ENCODE results near the gene WDR6.
A peak's percentile ranks its signal among the peaks of the same experiment; 100 is the strongest.

Gene WDR6

GRCh38 chr3:49025005-49025792 lies 18.0 kb downstream of the WDR6 start:
- peaks cover 34% of the 10 kb centered on the region for H3K36me3 ChIP-seq (ENCODE audit: insufficient read depth, low read length)
- H3K4me1 ChIP-seq (ENCODE audit: insufficient read depth, low read length): peaks cover 11% of the 10 kb centered on the region; the same call in 1 of the 2 replicates
- H3K9ac ChIP-seq (ENCODE audit: low read depth, low read length): no peak overlapping the region

GRCh38 chr3:49025793-49026520 lies 18.8 kb downstream of the WDR6 start:
- peaks cover 39% of the 10 kb centered on the region for H3K36me3 ChIP-seq (ENCODE audit: insufficient read depth, low read length)
- H3K4me1 ChIP-seq (ENCODE audit: insufficient read depth, low read length): peaks cover 11% of the 10 kb centered on the region; the same call in 1 of the 2 replicates
- H3K9me3 ChIP-seq (ENCODE audit: control insufficient read depth, insufficient read depth, low read length): no peaks in the 10 kb centered on the region
- no peak overlapping the region for H3K9ac ChIP-seq (ENCODE audit: low read depth, low read length)

More at GRCh38 chr3:49025005-49025792, 18.0 kb downstream of the WDR6 start:
- H3K9me3 ChIP-seq (ENCODE audit: control insufficient read depth, insufficient read depth, low read length): no peaks in the 10 kb centered on the region

GRCh38 chr3:49026536-49026935 lies 19.3 kb downstream of the WDR6 start:
- Histone ChIP-seq H3K9ac (ENCODE audit: low read depth, low read length) (no peak overlapping the region), H3K4me1 (ENCODE audit: insufficient read depth, low read length) (peaks cover 11% of the 10 kb centered on the region; the same call in 1 of the 2 replicates), H3K36me3 (ENCODE audit: insufficient read depth, low read length) (peaks cover 43% of the 10 kb centered on the region)

GRCh38 chr3:49027634-49028033 lies 20.4 kb downstream of the WDR6 start:
- Histone ChIP-seq H3K9ac (ENCODE audit: low read depth, low read length) (no peak overlapping the region), H3K36me3 (ENCODE audit: insufficient read depth, low read length) (peaks cover 54% of the 10 kb centered on the region), H3K4me1 (ENCODE audit: insufficient read depth, low read length) (peaks cover 11% of the 10 kb centered on the region; the same call in 1 of the 2 replicates), H3K9me3 (ENCODE audit: control insufficient read depth, insufficient read depth, low read length) (no peaks in the 10 kb centered on the region)

More at GRCh38 chr3:49026536-49026935, 19.3 kb downstream of the WDR6 start:
- no peaks in the 10 kb centered on the region for H3K9me3 ChIP-seq (ENCODE audit: control insufficient read depth, insufficient read depth, low read length)

GRCh38 chr3:49028298-49028672 lies 21.1 kb downstream of the WDR6 start:
- Histone ChIP-seq H3K36me3 (ENCODE audit: insufficient read depth, low read length) (peaks cover 56% of the 10 kb centered on the region), H3K9me3 (ENCODE audit: control insufficient read depth, insufficient read depth, low read length) (no peaks in the 10 kb centered on the region), H3K4me1 (ENCODE audit: insufficient read depth, low read length) (peaks cover 4% of the 10 kb centered on the region; the same call in 1 of the 2 replicates), H3K9ac (ENCODE audit: low read depth, low read length) (peak overlapping the region; percentile 72)

GRCh38 chr3:49028673-49029562 lies 21.7 kb downstream of the WDR6 start, which contains the start of gene IMPDH2:
IMPDH2 (minus strand) TSS chr3:49029398; CDS start chr3:49029350, 48 bp downstream.
- no peaks in the 10 kb centered on the region for H3K9me3 ChIP-seq (ENCODE audit: control insufficient read depth, insufficient read depth, low read length)
- peaks cover 54% of the 10 kb centered on the region for H3K36me3 ChIP-seq (ENCODE audit: insufficient read depth, low read length)
- peaks cover 4% of the 10 kb centered on the region; the same call in 1 of the 2 replicates for H3K4me1 ChIP-seq (ENCODE audit: insufficient read depth, low read length)
- peak within 1 kb of the TSS; percentile 72 for H3K9ac ChIP-seq (ENCODE audit: low read depth, low read length)

- Histone ChIP-seq H3K36me3 (ENCODE audit: insufficient read depth, low read length) (peaks cover 51% of the 10 kb centered on the region), H3K9ac (ENCODE audit: low read depth, low read length) (peak overlapping the region; percentile 72; the same call in 1 of the 2 replicates), H3K4me1 (ENCODE audit: insufficient read depth, low read length) (peaks cover 4% of the 10 kb centered on the region; the same call in 1 of the 2 replicates), H3K9me3 (ENCODE audit: control insufficient read depth, insufficient read depth, low read length) (no peaks in the 10 kb centered on the region)
Observed at GRCh38 chr3:49029563-49029884, 22.3 kb downstream of the WDR6 start.

GRCh38 chr3:49030321-49030720 lies 23.1 kb downstream of the WDR6 start:
- H3K36me3 ChIP-seq (ENCODE audit: insufficient read depth, low read length): peaks cover 46% of the 10 kb centered on the region
- no peak overlapping the region for H3K9ac ChIP-seq (ENCODE audit: low read depth, low read length)
- peaks cover 4% of the 10 kb centered on the region; the same call in 1 of the 2 replicates for H3K4me1 ChIP-seq (ENCODE audit: insufficient read depth, low read length)
- H3K9me3 ChIP-seq (ENCODE audit: control insufficient read depth, insufficient read depth, low read length): no peaks in the 10 kb centered on the region

- H3K4me1 ChIP-seq (ENCODE audit: insufficient read depth, low read length): peaks cover 4% of the 10 kb centered on the region; the same call in 1 of the 2 replicates
- H3K9ac ChIP-seq (ENCODE audit: low read depth, low read length): no peak overlapping the region
- H3K36me3 ChIP-seq (ENCODE audit: insufficient read depth, low read length): peaks cover 34% of the 10 kb centered on the region
- H3K9me3 ChIP-seq (ENCODE audit: control insufficient read depth, insufficient read depth, low read length): no peaks in the 10 kb centered on the region
Observed at GRCh38 chr3:49032646-49033304, 25.6 kb downstream of the WDR6 start.

GRCh38 chr3:49034650-49035049 lies 27.5 kb downstream of the WDR6 start:
- Histone ChIP-seq H3K4me1 (ENCODE audit: insufficient read depth, low read length) (no peaks in the 10 kb centered on the region), H3K9me3 (ENCODE audit: control insufficient read depth, insufficient read depth, low read length) (no peaks in the 10 kb centered on the region), H3K36me3 (ENCODE audit: insufficient read depth, low read length) (peaks cover 31% of the 10 kb centered on the region), H3K9ac (ENCODE audit: low read depth, low read length) (no peak overlapping the region)

- Histone ChIP-seq H3K4me1 (ENCODE audit: insufficient read depth, low read length) (no peaks in the 10 kb centered on the region), H3K9me3 (ENCODE audit: control insufficient read depth, insufficient read depth, low read length) (no peaks in the 10 kb centered on the region), H3K9ac (ENCODE audit: low read depth, low read length) (no peak overlapping the region), H3K36me3 (ENCODE audit: insufficient read depth, low read length) (peaks cover 31% of the 10 kb centered on the region)
Observed at GRCh38 chr3:49035281-49035680, 28.1 kb downstream of the WDR6 start.

GRCh38 chr3:49053543-49053942 lies 46.4 kb downstream of the WDR6 start:
- H3K9me3 ChIP-seq (ENCODE audit: control insufficient read depth, insufficient read depth, low read length): no peaks in the 10 kb centered on the region
- H3K36me3 ChIP-seq (ENCODE audit: insufficient read depth, low read length): peaks cover 48% of the 10 kb centered on the region
- H3K4me1 ChIP-seq (ENCODE audit: insufficient read depth, low read length): no peaks in the 10 kb centered on the region
- H3K9ac ChIP-seq (ENCODE audit: low read depth, low read length): no peak overlapping the region

- no peak overlapping the region for H3K9ac ChIP-seq (ENCODE audit: low read depth, low read length)
- no peaks in the 10 kb centered on the region for H3K4me1 ChIP-seq (ENCODE audit: insufficient read depth, low read length)
- H3K36me3 ChIP-seq (ENCODE audit: insufficient read depth, low read length): peaks cover 48% of the 10 kb centered on the region
- H3K9me3 ChIP-seq (ENCODE audit: control insufficient read depth, insufficient read depth, low read length): no peaks in the 10 kb centered on the region
Observed at GRCh38 chr3:49054344-49054862, 47.2 kb downstream of the WDR6 start.
